D721Med (cell line): Measurements from ENCODE around the gene KCNJ2.

Experiments used
- DNase-seq: peaks from one replicate; pipeline ENCODE4 v3.0.0; 2011; ENCODE audit warnings: low spot score; ENCODE audit not compliant: insufficient read length
- FAIRE-seq: peaks from 2 replicates; lab custom pipeline; 2011; peaks lifted over from hg19 to GRCh38; lab: Jason Lieb, UNC
- CTCF ChIP-seq: IDR thresholded peaks from 2 replicates; pipeline ENCODE4 v1.5.1; 2012; ENCODE audit warnings: mild to moderate bottlenecking, control low read depth; ENCODE audit not compliant: insufficient read depth; ENCODE audit errors: missing control alignments

KCNJ2 gene

GRCh38 chr17:70201872-70202419, 32.6 kb downstream of the KCNJ2 start:
- no peak for TF ChIP-seq CTCF
- DNase-seq = no peak
- no peak for FAIRE-seq

GRCh38 chr17:70202840-70203239, 33.5 kb downstream of the KCNJ2 start:
- FAIRE-seq (no peak), DNase-seq (no peak)
- TF ChIP-seq CTCF = no peak

- no peak for DNase-seq
- TF ChIP-seq CTCF = no peak
- no peak for FAIRE-seq
Measured at GRCh38 chr17:70204431-70204830, 35.1 kb downstream of the KCNJ2 start.

- FAIRE-seq = no peak
- TF ChIP-seq CTCF = no peak
- no peak for DNase-seq
Measured at GRCh38 chr17:70205401-70205800, 36.1 kb downstream of the KCNJ2 start.

GRCh38 chr17:70206361-70207010, 37.2 kb downstream of the KCNJ2 start:
- FAIRE-seq (no peak), DNase-seq (no peak)
- TF ChIP-seq CTCF = no peak

- TF ChIP-seq CTCF = no peak
- FAIRE-seq (no peak), DNase-seq (no peak)
Measured at GRCh38 chr17:70207184-70207583, 37.9 kb downstream of the KCNJ2 start.

- no peak for FAIRE-seq
- no peak for DNase-seq
- TF ChIP-seq CTCF = no peak
Measured at GRCh38 chr17:70208080-70208794, 38.9 kb downstream of the KCNJ2 start.
